SK-N-SH (cell line): Measurements from ENCODE around the gene ATF6. TPM values are rescaled to one million over a fixed set of nuclear protein-coding genes. Genes with fewer than 3 reads are reported as not detected.

Experiments
- CTCF ChIA-PET: fragments of 300-600, 350-600 bp; formaldehyde crosslinking; extraction: SDS; loops from one replicate; lab custom pipeline; 2021; lab: Yijun Ruan, JAX
- POLR2A ChIA-PET: fragments of 350-600 bp; sonication (Branson Sonifier 250); formaldehyde crosslinking; extraction: SDS; loops from one replicate; lab custom pipeline; 2020; ENCODE audit warnings: antibody characterized with exemption, inconsistent platforms; lab: Yijun Ruan, JAX
- DNase-seq: peaks from one replicate; pipeline ENCODE4 v3.0.0; 2012
- H2AFZ ChIP-seq: fragments of 200-600 bp; sonication (generic); 2 replicates; pipeline ENCODE4 v1.8.1; 2016; ENCODE audit warnings: antibody characterized with exemption, mild to moderate bottlenecking, low read depth
- H3F3A ChIP-seq: fragments of 200-600 bp; sonication (generic); replicated peaks from 2 replicates; pipeline ENCODE3; 2016; ENCODE audit warnings: antibody characterized with exemption, mild to moderate bottlenecking; ENCODE audit not compliant: insufficient read depth
- H3K27ac ChIP-seq, 2 experiments: fragments of 200-500 bp in 1 of 2; fragments of 200-600 bp in 1 of 2; sonication (Bioruptor generic) in 1 of 2; sonication (generic), shearing (Covaris generic) in 1 of 2; 2 replicates each; pipeline versions ENCODE4 v1.5.1 to v1.6.1; 2014 to 2016; ENCODE audit warnings: low read depth in 2 of 2, inconsistent platforms in 1 of 2, low read length in 1 of 2, mild to moderate bottlenecking in 1 of 2, mixed read lengths in 1 of 2
- H3K27me3 ChIP-seq: fragments of 200-600 bp; sonication (generic), shearing (Covaris generic); 2 replicates; pipeline ENCODE4 v1.6.1; 2016; ENCODE audit warnings: mixed run types; ENCODE audit not compliant: insufficient read depth
- H3K36me3 ChIP-seq, 2 experiments: fragments of 200-500 bp in 1 of 2; fragments of 200-600 bp in 1 of 2; sonication (Bioruptor generic) in 1 of 2; sonication (generic) in 1 of 2; replicated peaks in 1 of 2; 2 replicates each; pipeline versions ENCODE3 to v1.5.1; 2014 to 2016; ENCODE audit warnings: low read length in 1 of 2, mild to moderate bottlenecking in 1 of 2; ENCODE audit not compliant: insufficient read depth in 2 of 2, control insufficient read depth in 1 of 2
- H3K4me1 ChIP-seq, 2 experiments: fragments of 200-500 bp in 1 of 2; fragments of 200-600 bp in 1 of 2; sonication (Bioruptor generic) in 1 of 2; sonication (generic), shearing (Covaris generic) in 1 of 2; 2 replicates each; pipeline versions ENCODE4 v1.5.1 to v1.6.1; 2014 to 2016; ENCODE audit warnings: low read depth in 1 of 2, low read length in 1 of 2, mixed run types in 1 of 2; ENCODE audit not compliant: insufficient read depth in 2 of 2, control insufficient read depth in 1 of 2
- H3K4me2 ChIP-seq: fragments of 200-600 bp; sonication (generic), shearing (Covaris generic); 2 replicates; pipeline ENCODE4 v1.6.1; 2017; ENCODE audit warnings: mixed run types
- H3K4me3 ChIP-seq, 2 experiments: fragments of 200-500 bp in 1 of 2; fragments of 200-600 bp in 1 of 2; sonication (Bioruptor generic) in 1 of 2; sonication (generic), shearing (Covaris generic) in 1 of 2; 2 replicates each; pipeline versions ENCODE4 v1.5.1 to v1.8.1; 2014 to 2016; ENCODE audit warnings: low read depth in 2 of 2, inconsistent platforms in 1 of 2, low read length in 1 of 2, mild to moderate bottlenecking in 1 of 2, mixed read lengths in 1 of 2, moderate library complexity in 1 of 2
- H3K79me2 ChIP-seq: fragments of 200-600 bp; sonication (generic); 2 replicates; pipeline ENCODE4 v1.8.1; 2017; ENCODE audit warnings: mild to moderate bottlenecking; ENCODE audit not compliant: insufficient read depth
- H3K9ac ChIP-seq: fragments of 200-600 bp; sonication (generic); 2 replicates; pipeline ENCODE4 v1.6.1; 2017; ENCODE audit warnings: mixed run types
- H3K9me2 ChIP-seq: fragments of 200-600 bp; sonication (generic); 2 replicates; pipeline ENCODE4 v1.6.1; 2017; ENCODE audit warnings: mixed run types
- H3K9me3 ChIP-seq: fragments of 200-600 bp; sonication (generic); 2 replicates; pipeline ENCODE4 v1.6.1; 2017; ENCODE audit warnings: mixed run types, mild to moderate bottlenecking, moderate library complexity
- H4K20me1 ChIP-seq: fragments of 200-600 bp; sonication (generic); 2 replicates; pipeline ENCODE4 v1.6.1; 2017; ENCODE audit warnings: mild to moderate bottlenecking, mixed run types; ENCODE audit not compliant: insufficient read depth
- EP300 ChIP-seq, 2 experiments: IDR thresholded peaks; 2 replicates each; pipeline versions ENCODE4 v1.4.0 to v1.6.1; 2012; ENCODE audit warnings: borderline replicate concordance in 1 of 2, low read depth in 1 of 2, low read length in 1 of 2
- RFX5 ChIP-seq: IDR thresholded peaks from 2 replicates; pipeline ENCODE4 v1.6.1; 2012; ENCODE audit warnings: mild to moderate bottlenecking, improper control_type of control experiment, low read length
- RXRA ChIP-seq: IDR thresholded peaks from 2 replicates; pipeline ENCODE4 v1.4.0; 2012; ENCODE audit warnings: low read depth, mild to moderate bottlenecking, borderline replicate concordance
- SIN3A ChIP-seq: IDR thresholded peaks from 2 replicates; pipeline ENCODE4 v1.6.1; 2012; ENCODE audit warnings: low read depth, mild to moderate bottlenecking, low read length, moderate library complexity, borderline replicate concordance
- SMC3 ChIP-seq: IDR thresholded peaks from 2 replicates; pipeline ENCODE4 v1.6.1; 2012; ENCODE audit warnings: low read depth, low read length, improper control_type of control experiment
- TAF1 ChIP-seq: IDR thresholded peaks from 2 replicates; pipeline ENCODE4 v1.6.1; 2012; ENCODE audit warnings: low read depth, mild to moderate bottlenecking, low read length, moderate library complexity, borderline replicate concordance
- TCF12 ChIP-seq: IDR thresholded peaks from 2 replicates; pipeline ENCODE4 v1.4.0; 2012
- WGBS: methylation state at CpG from one replicate; pipeline ENCODE4 v1.1.6; 2017; ENCODE audit warnings: low lambda C conversion rate; 5-methylcytosine and 5-hydroxymethylcytosine counted together
- polyA plus RNA-seq, 3 experiments: library from polyadenylated mRNA; depleted of rRNA; stranded (reverse); fragments of >200 nt; gene quantifications; 2 replicates each; pipeline ENCODE4 v1.2.3, GENCODE V29; 2012
- TF ChIP-seq, protein P1 (sequence below): IDR thresholded peaks from 2 replicates; pipeline ENCODE4 v1.4.0; 2012; ENCODE audit warnings: low read depth
- TF ChIP-seq, protein P2 (sequence below): IDR thresholded peaks from 2 replicates; pipeline ENCODE4 v1.6.1; 2012; ENCODE audit warnings: mild to moderate bottlenecking, low read depth, low read length, moderate library complexity

ATF6 gene
- polyA plus RNA-seq, 1 of the 3 experiments (the other 2 are of a cell fraction) = 8.8 TPM

DNA sequence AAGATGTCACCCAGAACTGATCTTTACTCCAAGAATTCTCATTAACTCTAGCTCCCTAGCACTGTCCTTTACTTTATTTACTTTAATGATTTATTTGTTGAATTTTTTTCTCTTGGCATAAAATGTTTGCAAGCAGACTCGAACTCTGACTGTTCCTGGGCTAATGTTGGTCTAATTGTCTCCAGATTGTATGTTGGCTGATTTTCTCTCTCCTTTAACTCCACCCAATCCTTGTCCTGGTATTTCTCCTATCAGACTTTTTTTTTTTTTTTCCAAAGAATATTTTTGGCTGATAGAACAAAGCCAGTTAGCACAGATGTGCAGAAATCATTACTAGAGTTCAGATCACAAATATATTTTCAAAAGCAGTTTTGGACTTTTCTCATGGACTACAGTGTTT is 82.6 kb downstream of the ATF6 start:
- no peak overlapping the region for H3K9ac ChIP-seq
- WGBS = 39% methylated on average over 1 of the region's 1 CpG
- peak overlapping the region in 1 of 2 experiments; percentile 50; a peak in 1 of 4 replicates for H3K27ac ChIP-seq
- ChIA-PET POLR2A (no interaction called here), CTCF (no interaction called here)
- peaks cover 17 to 36% of the 10 kb centered on the region in 2 experiments for H3K36me3 ChIP-seq
- H4K20me1 ChIP-seq = no peaks in the 10 kb centered on the region
- DNase-seq = no peak
- no peaks in the 10 kb centered on the region for H3K9me2 ChIP-seq
- H3K4me2 ChIP-seq = no peak overlapping the region
- H3K27me3 ChIP-seq = no peaks in the 10 kb centered on the region
- TF ChIP-seq TCF12 (peak; percentile 31; the same call in 1 of the 2 replicates), TAF1 (no peak)
- H3F3A ChIP-seq = peaks cover 6% of the 10 kb centered on the region
- H3K79me2 ChIP-seq = no peaks in the 10 kb centered on the region
- peaks cover 0 to 9% of the 10 kb centered on the region in 2 experiments; a peak in 2 of 4 replicates for H3K4me1 ChIP-seq
- no peak overlapping the region for H2AFZ ChIP-seq
- H3K9me3 ChIP-seq = no peaks in the 10 kb centered on the region
- H3K4me3 ChIP-seq = no peak overlapping the region

DNA sequence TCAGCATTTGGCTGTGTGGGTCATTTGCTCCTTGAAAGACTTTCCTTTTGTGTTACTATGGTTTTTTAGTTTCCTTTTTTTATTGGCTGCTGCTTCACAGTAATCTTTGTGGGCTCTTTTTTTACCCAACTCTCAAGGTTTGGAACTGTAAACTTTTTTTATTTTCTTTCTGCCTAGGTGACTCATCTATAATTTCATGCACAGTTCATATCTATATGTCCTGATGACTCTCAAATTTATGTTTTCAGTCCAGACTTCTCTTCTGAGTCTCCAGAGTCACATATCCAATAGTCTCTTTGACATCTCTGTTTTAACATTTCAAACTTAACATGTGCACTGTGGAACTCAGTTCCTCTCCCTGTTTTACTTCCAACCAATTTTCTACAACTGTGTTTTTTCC is 83.4 kb downstream of the ATF6 start:
- no peak overlapping the region for H3K9ac ChIP-seq
- peaks cover 0 to 9% of the 10 kb centered on the region in 2 experiments; a peak in 2 of 4 replicates for H3K4me1 ChIP-seq
- no peaks in the 10 kb centered on the region for H3K9me2 ChIP-seq
- H3K36me3 ChIP-seq = peaks cover 23 to 39% of the 10 kb centered on the region in 2 experiments
- peak overlapping the region in 1 of 2 experiments; percentile 62; a peak in 1 of 4 replicates for H3K27ac ChIP-seq
- POLR2A ChIA-PET = no interaction called here
- TF ChIP-seq RFX5 (no peak), SIN3A (no peak), SMC3 (no peak), EP300 (IDR thresholded peaks at IDR 0.05; ENCODE audit: borderline replicate concordance in 1 of 2, low read depth in 1 of 2, low read length in 1 of 2) (no peak), RXRA (no peak)
- TF ChIP-seq, protein P1, sequence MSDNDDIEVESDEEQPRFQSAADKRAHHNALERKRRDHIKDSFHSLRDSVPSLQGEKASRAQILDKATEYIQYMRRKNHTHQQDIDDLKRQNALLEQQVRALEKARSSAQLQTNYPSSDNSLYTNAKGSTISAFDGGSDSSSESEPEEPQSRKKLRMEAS = no peak
- TF ChIP-seq, protein P2, sequence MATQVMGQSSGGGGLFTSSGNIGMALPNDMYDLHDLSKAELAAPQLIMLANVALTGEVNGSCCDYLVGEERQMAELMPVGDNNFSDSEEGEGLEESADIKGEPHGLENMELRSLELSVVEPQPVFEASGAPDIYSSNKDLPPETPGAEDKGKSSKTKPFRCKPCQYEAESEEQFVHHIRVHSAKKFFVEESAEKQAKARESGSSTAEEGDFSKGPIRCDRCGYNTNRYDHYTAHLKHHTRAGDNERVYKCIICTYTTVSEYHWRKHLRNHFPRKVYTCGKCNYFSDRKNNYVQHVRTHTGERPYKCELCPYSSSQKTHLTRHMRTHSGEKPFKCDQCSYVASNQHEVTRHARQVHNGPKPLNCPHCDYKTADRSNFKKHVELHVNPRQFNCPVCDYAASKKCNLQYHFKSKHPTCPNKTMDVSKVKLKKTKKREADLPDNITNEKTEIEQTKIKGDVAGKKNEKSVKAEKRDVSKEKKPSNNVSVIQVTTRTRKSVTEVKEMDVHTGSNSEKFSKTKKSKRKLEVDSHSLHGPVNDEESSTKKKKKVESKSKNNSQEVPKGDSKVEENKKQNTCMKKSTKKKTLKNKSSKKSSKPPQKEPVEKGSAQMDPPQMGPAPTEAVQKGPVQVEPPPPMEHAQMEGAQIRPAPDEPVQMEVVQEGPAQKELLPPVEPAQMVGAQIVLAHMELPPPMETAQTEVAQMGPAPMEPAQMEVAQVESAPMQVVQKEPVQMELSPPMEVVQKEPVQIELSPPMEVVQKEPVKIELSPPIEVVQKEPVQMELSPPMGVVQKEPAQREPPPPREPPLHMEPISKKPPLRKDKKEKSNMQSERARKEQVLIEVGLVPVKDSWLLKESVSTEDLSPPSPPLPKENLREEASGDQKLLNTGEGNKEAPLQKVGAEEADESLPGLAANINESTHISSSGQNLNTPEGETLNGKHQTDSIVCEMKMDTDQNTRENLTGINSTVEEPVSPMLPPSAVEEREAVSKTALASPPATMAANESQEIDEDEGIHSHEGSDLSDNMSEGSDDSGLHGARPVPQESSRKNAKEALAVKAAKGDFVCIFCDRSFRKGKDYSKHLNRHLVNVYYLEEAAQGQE = no peak
- TF ChIP-seq, all 33 proteins: peak for 0
- Histone ChIP-seq H3F3A (peaks cover 6% of the 10 kb centered on the region), H3K4me2 (no peak overlapping the region), H3K9me3 (no peaks in the 10 kb centered on the region), H3K4me3 (no peak overlapping the region), H3K27me3 (no peaks in the 10 kb centered on the region), H2AFZ (no peak overlapping the region), H4K20me1 (no peaks in the 10 kb centered on the region), H3K79me2 (no peaks in the 10 kb centered on the region)
- DNase-seq = no peak
- CTCF ChIA-PET = no interaction called here
